Right atrium auricular region (tissue), 2 donors: ENCODE data around the gene PFN2. TPM values are rescaled to one million over a fixed set of nuclear protein-coding genes. Genes with fewer than 3 reads are reported as not detected.

Experiments used
- DNase-seq: peaks from one replicate; pipeline ENCODE4 v3.0.0-alpha.2; 2019; ENCODE audit warnings: low spot score
- H3K27ac ChIP-seq, 2 donors: fragments of 200-600 bp; sonication (generic); 1 replicate in 1 of 2; 2 replicates in 1 of 2; pipeline ENCODE4 v1.5.1; 2016 to 2019
- H3K27me3 ChIP-seq, 2 donors: fragments of 200-600 bp; sonication (generic); one replicate each; pipeline versions ENCODE4 v1.5.1 to v1.6.0; 2017 to 2019
- H3K36me3 ChIP-seq: fragments of 200-600 bp; sonication (generic); one replicate; pipeline ENCODE4 v1.5.1; 2016
- H3K4me1 ChIP-seq, 2 donors: fragments of 200-600 bp; sonication (generic); one replicate each; pipeline versions ENCODE4 v1.5.1 to v1.6.0; 2017 to 2019
- H3K4me3 ChIP-seq, 2 donors: fragments of 200-600 bp; sonication (generic); 1 replicate in 1 of 2; 2 replicates in 1 of 2; pipeline ENCODE4 v1.5.1; 2017 to 2019; ENCODE audit warnings: mild to moderate bottlenecking in 1 of 2, moderate library complexity in 1 of 2
- H3K9me3 ChIP-seq, 2 donors: fragments of 200-600 bp; sonication (generic); one replicate each; pipeline ENCODE4 v1.5.1; 2019
- CTCF ChIP-seq, 2 donors: fragments of 200-600 bp; sonication (generic); IDR thresholded peaks; one replicate each; pipeline ENCODE4 v1.5.1; 2019; ENCODE audit warnings: antibody characterized with exemption in 2 of 2
- total RNA-seq, 2 donors: library from RNA; depleted of rRNA; stranded (reverse); fragments of >200 nt; gene quantifications; one replicate each; pipeline ENCODE4 v1.1.0, GENCODE V29; 2016

PFN2 gene
- total RNA-seq, 2 donors from 2014 or later = 28.1 to 29.3 TPM

- Histone ChIP-seq H3K27ac (no peak overlapping the region), H3K9me3 (peaks cover 0 to under 1% of the 10 kb centered on the region in 2 donors), H3K27me3 (no peaks in the 10 kb centered on the region), H3K4me1 (peaks cover 0 to 6% of the 10 kb centered on the region in 2 donors), H3K36me3 (no peaks in the 10 kb centered on the region), H3K4me3 (no peak overlapping the region)
- no peak for DNase-seq
- no peak for TF ChIP-seq CTCF (IDR thresholded peaks at IDR 0.05)
These were observed 36.8 kb downstream of the PFN2 start for GRCh38 chr3:149933858-149934257.

GRCh38 chr3:149933008-149933407 is 37.7 kb downstream of the PFN2 start:
- H3K9me3 ChIP-seq = peaks cover 0 to 9% of the 10 kb centered on the region in 2 donors
- no peaks in the 10 kb centered on the region for H3K36me3 ChIP-seq
- H3K4me1 ChIP-seq = peaks cover 0 to 6% of the 10 kb centered on the region in 2 donors
- H3K27ac ChIP-seq = no peak overlapping the region
- no peak overlapping the region for H3K4me3 ChIP-seq
- no peak for TF ChIP-seq CTCF (IDR thresholded peaks at IDR 0.05)
- H3K27me3 ChIP-seq = no peaks in the 10 kb centered on the region
- DNase-seq = no peak

- no peak overlapping the region for H3K4me3 ChIP-seq
- no peak for TF ChIP-seq CTCF (IDR thresholded peaks at IDR 0.05)
- H3K36me3 ChIP-seq = peaks cover 11% of the 10 kb centered on the region
These were observed 50.6 kb downstream of the PFN2 start for GRCh38 chr3:149920119-149920518.

GRCh38 chr3:149919509-149919908 is 51.2 kb downstream of the PFN2 start:
- no peaks in the 10 kb centered on the region for H3K27me3 ChIP-seq
- no peaks in the 10 kb centered on the region for H3K9me3 ChIP-seq
- no peak for DNase-seq
- H3K4me3 ChIP-seq = no peak overlapping the region
- H3K36me3 ChIP-seq = peaks cover 11% of the 10 kb centered on the region
- TF ChIP-seq CTCF (IDR thresholded peaks at IDR 0.05) = no peak
- no peaks in the 10 kb centered on the region for H3K4me1 ChIP-seq
- no peak overlapping the region for H3K27ac ChIP-seq

More at GRCh38 chr3:149920119-149920518, 50.6 kb downstream of the PFN2 start:
- Histone ChIP-seq H3K27me3 (no peaks in the 10 kb centered on the region), H3K9me3 (no peaks in the 10 kb centered on the region), H3K4me1 (no peaks in the 10 kb centered on the region), H3K27ac (no peak overlapping the region)
- no peak for DNase-seq

GRCh38 chr3:149917124-149917667 is 53.5 kb downstream of the PFN2 start:
- H3K36me3 ChIP-seq = peaks cover 11% of the 10 kb centered on the region
- TF ChIP-seq CTCF (IDR thresholded peaks at IDR 0.05) = no peak

More at GRCh38 chr3:149917124-149917667, 53.5 kb downstream of the PFN2 start:
- Histone ChIP-seq H3K27me3 (no peaks in the 10 kb centered on the region), H3K4me1 (no peaks in the 10 kb centered on the region), H3K27ac (no peak overlapping the region), H3K9me3 (no peaks in the 10 kb centered on the region), H3K4me3 (no peak overlapping the region)
- DNase-seq = no peak

Other genes with a start within 250 kb of the PFN2 start
- 10 to 100 TPM; 10.3 to 10.6 TPM for gene COMMD2, start 218.4 kb downstream of the PFN2 start, total RNA-seq
- gene ANKUB1, start 178.3 kb downstream of the PFN2 start, total RNA-seq = not detected
- 10 to 100 TPM; 48.8 to 56.0 TPM for gene RNF13, start 157.7 kb downstream of the PFN2 start, total RNA-seq